ENCODE data around the gene TOR4A. TPM values are rescaled to one million over a fixed set of nuclear protein-coding genes. Genes with fewer than 3 reads are reported as not detected.
A peak's percentile ranks its signal among the peaks of the same experiment; 100 is the strongest.

The TOR4A gene
- total RNA-seq, 1 experiment from 2014 or later: 35.1 TPM

- in situ Hi-C loops (cut with HindIII; ENCODE audit: low pct_unique_long_range_greater_than_20kb, low sequenced_read_pairs): no loop called here
- DNase-seq (ENCODE audit: low read depth): no peak
Measured at GRCh38 chr9:137310189-137311052, 32.9 kb downstream of the TOR4A start.

DNA sequence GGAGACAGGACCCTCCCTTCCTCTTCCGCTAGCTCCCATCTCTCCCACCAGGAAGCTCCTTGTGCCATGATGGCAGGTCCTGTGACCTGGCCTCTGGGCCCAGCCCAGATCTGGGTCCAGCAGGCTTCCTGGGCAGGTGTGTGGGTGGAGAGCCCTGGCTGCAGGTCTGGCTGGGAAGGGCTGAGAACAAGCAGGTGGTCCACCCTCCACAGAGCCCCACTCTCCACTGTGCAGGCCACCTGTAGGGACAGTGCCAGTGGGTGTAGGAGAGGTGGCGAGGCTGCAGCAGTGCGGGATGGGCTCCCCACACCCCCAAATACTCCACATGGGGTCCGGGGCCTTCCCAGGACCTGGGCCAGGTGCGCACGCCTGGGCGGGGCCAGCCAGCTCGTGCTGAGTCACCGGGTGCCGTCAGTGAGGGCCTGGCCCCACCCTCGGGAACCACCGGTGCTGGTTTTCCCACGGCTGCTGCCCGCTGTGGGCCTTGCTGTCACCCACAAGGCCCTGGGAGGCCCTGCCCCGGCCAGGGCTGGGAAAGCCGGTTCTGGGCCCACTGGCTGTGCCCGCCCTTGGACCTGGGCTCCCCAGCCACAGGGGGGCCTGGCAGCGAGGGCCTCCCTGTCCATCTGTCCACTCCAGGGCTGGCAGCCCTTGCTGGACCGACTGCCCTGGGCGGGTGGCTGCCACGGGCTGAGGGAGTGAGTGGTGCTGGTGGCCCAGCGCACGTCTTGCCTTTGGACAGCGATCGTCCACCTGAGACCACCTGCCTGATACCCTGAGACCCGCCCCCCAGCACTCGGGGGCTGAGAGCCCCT is 33.9 kb downstream of the TOR4A start:
- DNase-seq (ENCODE audit: low read depth): peak; percentile 65
- in situ Hi-C loops (cut with HindIII; ENCODE audit: low pct_unique_long_range_greater_than_20kb, low sequenced_read_pairs): no loop called here

- no peak for DNase-seq (ENCODE audit: low read depth)
- in situ Hi-C loops (cut with HindIII; ENCODE audit: low pct_unique_long_range_greater_than_20kb, low sequenced_read_pairs): no loop called here
Measured at GRCh38 chr9:137311986-137312851, 34.7 kb downstream of the TOR4A start.

GRCh38 chr9:137312852-137313325 is 35.4 kb downstream of the TOR4A start:
- DNase-seq (ENCODE audit: low read depth): no peak
- in situ Hi-C loops (cut with HindIII; ENCODE audit: low pct_unique_long_range_greater_than_20kb, low sequenced_read_pairs): no loop called here

DNA sequence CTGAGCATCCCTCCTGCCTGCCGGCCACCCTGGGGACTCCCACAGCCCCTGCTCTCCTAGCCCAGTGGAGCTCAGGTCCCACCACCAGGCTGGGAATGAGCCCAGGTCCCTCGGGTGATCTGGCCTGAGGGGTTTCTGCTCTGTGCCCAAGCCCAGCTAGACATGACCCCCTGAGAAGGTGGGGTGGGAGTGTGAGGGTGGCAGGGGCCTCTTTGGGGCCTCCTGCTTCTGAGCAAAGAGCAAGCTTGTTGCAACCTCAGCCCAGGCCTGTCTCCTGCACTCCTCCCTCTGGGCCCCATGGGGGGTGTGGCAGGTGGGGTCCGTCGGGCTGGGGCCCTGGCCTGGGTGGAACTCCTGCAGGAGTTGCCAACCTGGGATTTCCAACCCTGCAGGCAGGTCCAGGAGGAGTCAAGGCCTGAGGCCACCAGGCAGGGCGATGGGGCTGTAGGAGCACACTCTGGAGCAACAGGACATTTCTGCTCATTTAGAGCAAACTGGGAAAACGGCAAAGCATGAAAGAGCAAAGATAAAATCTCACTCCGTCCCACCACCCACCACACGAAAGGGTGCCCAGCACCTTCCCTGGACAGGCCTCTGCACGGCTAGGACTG is 35.9 kb downstream of the TOR4A start:
- no peak for DNase-seq (ENCODE audit: low read depth)
- in situ Hi-C loops (cut with HindIII; ENCODE audit: low pct_unique_long_range_greater_than_20kb, low sequenced_read_pairs): no loop called here

GRCh38 chr9:137313956-137314560 is 36.5 kb downstream of the TOR4A start:
- in situ Hi-C loops (cut with HindIII; ENCODE audit: low pct_unique_long_range_greater_than_20kb, low sequenced_read_pairs): no loop called here
- DNase-seq (ENCODE audit: low read depth): no peak

- in situ Hi-C loops (cut with HindIII; ENCODE audit: low pct_unique_long_range_greater_than_20kb, low sequenced_read_pairs): no loop called here
- no peak for DNase-seq (ENCODE audit: low read depth)
Measured at GRCh38 chr9:137314561-137315560, 37.3 kb downstream of the TOR4A start.

DNA sequence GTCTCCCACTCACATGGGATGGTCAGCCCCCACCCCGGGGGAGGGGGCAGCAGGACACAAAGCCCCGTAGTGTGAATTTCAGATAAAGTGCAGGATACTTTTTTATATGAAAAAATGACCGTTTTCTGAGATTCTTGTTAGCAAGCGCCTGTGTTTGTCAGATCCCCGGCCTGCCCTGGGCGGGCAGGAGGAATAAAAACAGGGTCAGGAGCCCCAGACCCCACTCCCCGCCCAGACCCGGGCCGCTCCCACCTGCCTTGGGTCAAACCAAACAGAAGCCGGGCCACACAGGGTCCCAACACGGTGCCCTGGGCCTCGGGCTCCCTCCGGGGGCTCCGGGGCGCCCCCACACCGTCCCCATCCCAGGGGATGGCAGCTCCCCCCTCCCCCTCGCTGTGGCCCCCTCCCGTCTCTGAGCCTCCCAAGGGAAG is 38.1 kb downstream of the TOR4A start:
- in situ Hi-C loops (cut with HindIII; ENCODE audit: low pct_unique_long_range_greater_than_20kb, low sequenced_read_pairs): no loop called here
- no peak for DNase-seq (ENCODE audit: low read depth)

DNA sequence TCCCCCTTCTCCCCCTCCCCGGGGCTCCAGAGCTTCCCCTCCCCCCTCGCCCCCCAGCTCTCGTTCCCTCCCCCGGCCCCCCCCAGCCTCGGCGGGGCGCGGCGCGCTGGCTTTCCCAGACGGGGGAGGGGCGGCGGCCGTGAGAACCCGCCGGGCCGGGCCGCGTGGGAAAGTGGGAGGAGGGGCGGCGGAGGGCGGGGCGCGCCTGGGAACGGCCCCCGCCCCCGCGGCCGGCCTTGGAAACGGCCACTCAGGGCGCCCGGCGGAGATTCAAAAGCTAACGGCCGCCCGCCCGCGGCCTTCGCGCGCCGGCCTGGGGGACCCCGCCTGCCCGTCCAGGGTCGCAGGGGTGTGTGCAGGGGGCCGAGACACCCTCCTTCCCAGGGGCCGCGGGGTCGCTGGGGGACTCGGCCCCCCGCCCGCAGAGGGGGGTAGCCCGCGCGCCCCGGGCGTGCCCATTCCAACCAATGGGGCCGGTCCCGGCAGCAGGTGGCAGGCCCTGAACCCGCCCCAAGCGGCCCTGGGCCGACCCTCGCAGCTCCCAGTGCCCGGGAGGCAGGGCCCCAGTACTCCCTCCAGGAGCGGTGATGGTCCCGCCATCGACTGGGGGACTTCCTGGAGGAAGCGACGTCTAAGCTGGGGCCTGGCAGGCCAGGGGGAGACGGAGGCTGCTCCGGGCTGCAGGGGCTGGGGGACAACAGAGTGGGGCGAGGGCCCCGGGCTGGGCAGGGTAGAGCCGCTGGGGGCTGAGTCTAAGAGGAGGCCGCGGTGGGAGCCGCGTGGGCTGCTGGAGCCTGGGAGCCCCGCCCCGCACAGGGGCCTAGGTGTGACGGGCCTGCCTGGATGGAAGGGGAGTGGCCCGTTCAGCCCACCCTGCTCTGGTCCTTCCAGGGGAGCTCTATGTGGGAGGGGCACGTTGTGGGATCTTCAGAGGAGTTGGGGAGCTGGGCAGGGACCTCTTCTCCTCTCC is 38.8 kb downstream of the TOR4A start:
- in situ Hi-C loops (cut with HindIII; ENCODE audit: low pct_unique_long_range_greater_than_20kb, low sequenced_read_pairs): no loop called here
- peak; percentile 71 for DNase-seq (ENCODE audit: low read depth)

DNA sequence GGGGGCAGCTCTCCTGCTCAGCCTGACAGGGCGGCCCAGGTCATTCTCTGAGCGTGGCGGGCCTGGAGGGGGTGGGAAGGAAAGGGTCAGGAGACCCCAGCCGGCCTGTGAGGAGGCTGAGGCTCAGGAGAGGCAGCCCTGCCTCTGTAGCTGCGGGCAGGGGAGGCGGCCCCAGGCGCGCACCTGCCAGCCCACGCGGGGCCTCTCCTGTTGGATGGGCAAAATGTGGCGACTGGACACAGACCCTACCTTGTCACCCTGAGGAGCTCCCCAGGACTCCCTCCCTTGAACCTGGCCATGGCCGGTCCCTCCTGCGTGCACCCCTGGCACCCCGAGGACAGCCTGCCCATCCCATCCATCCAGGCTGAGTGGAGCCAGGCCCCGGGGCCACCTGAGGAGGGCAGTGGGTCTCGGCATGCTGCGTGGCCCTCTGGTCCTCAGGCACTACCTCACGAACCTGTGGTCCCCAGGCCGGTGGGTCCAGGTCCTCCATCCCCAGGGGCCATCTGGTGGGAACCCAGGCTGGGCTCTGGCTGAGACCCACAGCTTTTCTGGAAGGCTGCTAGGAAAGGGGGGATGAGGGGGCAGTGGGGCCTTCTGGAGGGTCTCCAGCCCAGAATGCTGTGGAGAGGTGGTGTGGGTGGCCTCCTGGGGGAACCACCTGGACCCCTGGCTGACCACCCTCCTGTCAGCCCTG is 39.6 kb downstream of the TOR4A start:
- no peak for DNase-seq (ENCODE audit: low read depth)
- in situ Hi-C loops (cut with HindIII; ENCODE audit: low pct_unique_long_range_greater_than_20kb, low sequenced_read_pairs): no loop called here

- in situ Hi-C loops (cut with HindIII; ENCODE audit: low pct_unique_long_range_greater_than_20kb, low sequenced_read_pairs): no loop called here
- DNase-seq (ENCODE audit: low read depth): no peak
Measured at GRCh38 chr9:137317718-137318511, 40.4 kb downstream of the TOR4A start.

- DNase-seq (ENCODE audit: low read depth): no peak
- in situ Hi-C loops (cut with HindIII; ENCODE audit: low pct_unique_long_range_greater_than_20kb, low sequenced_read_pairs): no loop called here
Measured at GRCh38 chr9:137318602-137319001, 41.1 kb downstream of the TOR4A start.

GRCh38 chr9:137319011-137319738 is 41.6 kb downstream of the TOR4A start:
- in situ Hi-C loops (cut with HindIII; ENCODE audit: low pct_unique_long_range_greater_than_20kb, low sequenced_read_pairs): no loop called here
- no peak for DNase-seq (ENCODE audit: low read depth)
